ENCODE data around the gene FKBP2.
A peak's percentile ranks its signal among the peaks of the same experiment; 100 is the strongest.

Gene FKBP2

DNA sequence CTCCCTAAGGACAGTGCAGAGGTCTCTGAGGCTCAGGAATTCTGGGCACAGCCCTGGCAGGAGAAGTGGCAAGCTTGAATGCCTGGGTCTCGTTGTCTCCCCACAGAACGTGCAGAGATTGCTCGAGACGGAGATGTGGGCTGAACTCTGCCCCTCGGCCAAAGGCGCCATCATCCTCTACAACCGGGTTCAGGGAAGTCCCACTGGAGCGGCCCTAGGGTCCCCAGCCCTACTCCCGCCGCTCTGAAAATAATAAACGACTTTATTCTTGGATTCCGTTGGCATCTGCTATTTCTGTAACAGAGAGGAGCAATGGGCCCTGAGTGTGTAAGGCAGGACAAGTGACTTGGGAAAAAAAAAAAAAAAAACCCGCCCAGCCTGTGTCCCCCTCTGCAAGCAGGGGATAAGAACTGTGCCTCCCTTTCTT, 11.1 kb upstream of the FKBP2 start:
- Histone ChIP-seq H3K4me1 (ENCODE audit: control insufficient read depth, insufficient read depth, low read length) (peaks cover 31% of the 10 kb centered on the region), H3K9ac (ENCODE audit: low read length) (peak overlapping the region; percentile 90), H3K36me3 (ENCODE audit: control insufficient read depth, insufficient read depth, low read length, severe bottlenecking) (no peaks in the 10 kb centered on the region), H3K9me3 (ENCODE audit: control insufficient read depth, low read length) (no peaks in the 10 kb centered on the region), H3K27me3 (replicated peaks; ENCODE audit: control insufficient read depth, insufficient read depth, low read length) (no peaks in the 10 kb centered on the region), H3K4me3 (ENCODE audit: low read length) (peak overlapping the region; percentile 86)
- no peak for DNase-seq (ENCODE audit: low read depth)

DNA sequence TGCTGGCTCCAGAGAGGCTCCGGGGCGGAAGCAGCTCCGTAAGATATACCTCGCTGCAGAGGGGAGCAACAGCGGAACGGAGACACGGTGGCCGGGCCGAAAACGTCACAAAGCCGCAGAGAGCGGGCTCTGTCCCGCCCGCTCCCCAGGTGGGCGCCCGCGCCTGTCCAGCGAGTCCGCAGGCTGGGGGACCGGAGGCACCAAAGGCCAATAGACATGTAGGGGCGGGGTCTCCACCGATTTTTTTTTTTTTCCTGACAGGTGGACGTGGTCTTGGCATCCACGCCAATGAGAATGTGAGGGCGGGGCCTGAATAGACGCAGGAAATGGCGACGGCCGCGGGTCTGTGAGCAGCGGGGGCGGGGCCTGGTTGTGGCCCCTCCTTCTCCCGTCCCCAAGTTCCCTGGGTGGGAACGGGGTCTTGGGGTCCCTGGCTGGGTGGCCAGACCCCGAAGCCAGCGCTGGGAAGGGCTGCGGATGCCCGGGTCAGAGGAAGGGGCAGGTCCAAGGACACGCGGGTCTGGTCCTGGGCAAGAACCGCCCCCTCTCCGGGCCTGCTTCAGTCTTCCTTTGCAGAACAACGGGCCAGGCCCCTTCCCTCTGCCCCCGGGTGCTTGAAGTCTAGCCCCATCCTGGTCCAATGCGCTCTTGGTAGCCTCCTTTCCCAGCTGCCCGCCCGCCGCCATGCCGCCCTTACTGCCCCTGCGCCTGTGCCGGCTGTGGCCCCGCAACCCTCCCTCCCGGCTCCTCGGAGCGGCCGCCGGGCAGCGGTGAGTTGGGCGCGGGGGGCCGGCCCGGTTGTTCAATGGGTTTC, 10.5 kb upstream of the FKBP2 start, which contains the start of gene DNAJC4:
Gene DNAJC4 (plus strand): TSS at position 378 of the 814 bp plus-strand sequence. CDS start 307 bp downstream, at position 685.
- DNase-seq (ENCODE audit: low read depth) = peak; percentile 93
- Histone ChIP-seq H3K9me3 (ENCODE audit: control insufficient read depth, low read length) (no peaks in the 10 kb centered on the region), H3K4me1 (ENCODE audit: control insufficient read depth, insufficient read depth, low read length) (peaks cover 32% of the 10 kb centered on the region), H3K36me3 (ENCODE audit: control insufficient read depth, insufficient read depth, low read length, severe bottlenecking) (no peaks in the 10 kb centered on the region), H3K27me3 (replicated peaks; ENCODE audit: control insufficient read depth, insufficient read depth, low read length) (no peaks in the 10 kb centered on the region), H3K9ac (ENCODE audit: low read length) (peak within 1 kb of the TSS; percentile 90), H3K4me3 (ENCODE audit: low read length) (peak within 1 kb of the TSS; percentile 86)

DNA sequence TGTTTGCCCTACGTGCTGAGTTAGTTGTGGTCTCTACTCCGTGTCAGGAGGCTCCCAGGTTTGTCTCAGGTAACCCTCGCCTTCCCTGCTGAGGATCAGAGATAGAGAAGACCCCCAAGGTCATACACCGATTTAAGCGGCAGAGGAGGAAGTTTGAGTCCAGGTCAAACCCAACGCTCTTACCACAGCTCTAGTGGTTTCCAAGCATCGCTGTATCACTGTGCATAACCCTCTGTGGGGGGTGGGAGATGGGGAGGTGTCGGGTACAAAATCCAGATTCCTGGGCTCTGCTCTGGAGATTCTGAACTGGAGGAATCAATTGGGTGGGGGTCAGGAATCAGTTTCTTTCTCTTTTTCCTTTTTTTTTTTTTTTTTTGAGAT, 9.9 kb upstream of the FKBP2 start:
- H3K36me3 ChIP-seq (ENCODE audit: control insufficient read depth, insufficient read depth, low read length, severe bottlenecking) = peaks cover 2% of the 10 kb centered on the region
- DNase-seq (ENCODE audit: low read depth) = no peak
- peak overlapping the region; percentile 90 for H3K9ac ChIP-seq (ENCODE audit: low read length)
- H3K27me3 ChIP-seq (replicated peaks; ENCODE audit: control insufficient read depth, insufficient read depth, low read length) = no peaks in the 10 kb centered on the region
- H3K4me3 ChIP-seq (ENCODE audit: low read length) = peak overlapping the region; percentile 86
- H3K9me3 ChIP-seq (ENCODE audit: control insufficient read depth, low read length) = no peaks in the 10 kb centered on the region
- H3K4me1 ChIP-seq (ENCODE audit: control insufficient read depth, insufficient read depth, low read length) = peaks cover 35% of the 10 kb centered on the region

DNA sequence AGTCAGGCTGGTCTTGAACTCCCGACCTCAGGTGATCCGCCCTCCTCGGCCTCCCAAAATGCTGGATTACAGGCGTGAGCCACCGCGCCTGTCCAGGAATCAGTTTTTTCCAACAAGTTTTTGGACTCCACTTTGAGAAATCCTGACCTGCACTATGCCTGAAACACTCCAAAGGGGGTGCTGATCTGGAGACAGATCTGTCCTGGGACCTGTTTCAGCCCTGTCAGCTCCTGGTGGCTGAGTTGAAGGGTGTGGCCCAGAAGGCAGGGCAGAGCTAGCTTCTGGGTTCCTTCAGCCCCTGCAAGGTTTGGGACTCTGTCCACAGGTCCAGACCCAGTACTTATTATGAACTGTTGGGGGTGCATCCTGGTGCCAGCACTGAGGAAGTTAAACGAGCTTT, 9.3 kb upstream of the FKBP2 start:
- DNase-seq (ENCODE audit: low read depth) = no peak
- H3K4me1 ChIP-seq (ENCODE audit: control insufficient read depth, insufficient read depth, low read length) = peaks cover 35% of the 10 kb centered on the region
- no peaks in the 10 kb centered on the region for H3K9me3 ChIP-seq (ENCODE audit: control insufficient read depth, low read length)
- no peak overlapping the region for H3K9ac ChIP-seq (ENCODE audit: low read length)
- no peaks in the 10 kb centered on the region for H3K27me3 ChIP-seq (replicated peaks; ENCODE audit: control insufficient read depth, insufficient read depth, low read length)
- peaks cover 3% of the 10 kb centered on the region for H3K36me3 ChIP-seq (ENCODE audit: control insufficient read depth, insufficient read depth, low read length, severe bottlenecking)
- no peak overlapping the region for H3K4me3 ChIP-seq (ENCODE audit: low read length)

DNA sequence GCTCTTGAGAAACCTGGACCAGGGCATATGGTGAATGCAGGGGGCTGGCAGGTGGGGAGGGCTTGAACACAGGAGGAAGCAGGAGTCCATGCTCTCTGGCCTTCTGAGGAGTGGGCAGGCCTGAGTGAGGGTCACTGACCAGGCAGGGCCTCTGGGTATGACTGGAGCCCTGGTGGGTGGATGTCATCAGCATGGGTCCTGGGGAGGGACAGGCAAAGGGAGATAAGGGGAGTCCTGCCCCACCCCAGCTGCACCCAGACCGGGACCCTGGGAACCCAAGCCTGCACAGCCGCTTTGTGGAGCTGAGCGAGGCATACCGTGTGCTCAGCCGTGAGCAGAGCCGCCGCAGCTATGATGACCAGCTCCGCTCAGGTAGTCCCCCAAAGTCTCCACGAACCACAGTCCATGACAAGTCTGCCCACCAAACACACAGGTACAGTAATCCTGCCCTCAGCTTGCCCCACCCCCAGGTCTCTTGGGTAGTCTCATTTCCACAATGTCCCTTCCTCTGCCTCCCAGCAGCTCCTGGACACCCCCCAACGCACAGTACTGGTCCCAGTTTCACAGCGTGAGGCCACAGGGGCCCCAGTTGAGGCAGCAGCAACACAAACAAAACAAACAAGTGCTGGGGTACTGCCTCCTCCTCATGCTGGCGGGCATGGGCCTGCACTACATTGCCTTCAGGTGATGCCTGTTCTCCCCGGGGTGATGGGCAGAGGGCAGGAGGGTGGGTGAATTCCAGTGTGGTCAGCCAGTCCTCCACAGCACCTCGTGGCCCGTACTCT, 8.5 kb upstream of the FKBP2 start:
- Histone ChIP-seq H3K27me3 (replicated peaks; ENCODE audit: control insufficient read depth, insufficient read depth, low read length) (no peaks in the 10 kb centered on the region), H3K36me3 (ENCODE audit: control insufficient read depth, insufficient read depth, low read length, severe bottlenecking) (peaks cover 3% of the 10 kb centered on the region), H3K4me3 (ENCODE audit: low read length) (no peak overlapping the region), H3K9ac (ENCODE audit: low read length) (no peak overlapping the region), H3K9me3 (ENCODE audit: control insufficient read depth, low read length) (no peaks in the 10 kb centered on the region), H3K4me1 (ENCODE audit: control insufficient read depth, insufficient read depth, low read length) (peaks cover 27% of the 10 kb centered on the region)
- no peak for DNase-seq (ENCODE audit: low read depth)

DNA sequence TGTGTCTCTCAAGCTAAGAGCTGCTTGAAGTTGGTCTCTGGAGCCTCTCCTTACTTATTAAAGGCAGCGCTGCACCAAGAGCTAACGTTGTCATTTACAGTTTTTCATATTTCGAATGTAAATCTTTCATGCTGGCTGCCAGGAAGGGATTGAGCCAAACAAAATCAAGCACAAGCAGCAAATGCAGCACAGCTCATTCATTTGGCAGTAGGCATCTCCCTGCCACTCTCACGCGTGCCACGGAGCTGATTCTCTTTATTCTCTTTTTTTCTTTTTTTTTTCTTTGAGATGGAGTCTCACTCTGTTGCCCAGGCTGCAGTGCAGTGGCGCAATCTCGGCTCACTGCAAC, 8.0 kb upstream of the FKBP2 start:
- no peaks in the 10 kb centered on the region for H3K9me3 ChIP-seq (ENCODE audit: control insufficient read depth, low read length)
- H3K4me1 ChIP-seq (ENCODE audit: control insufficient read depth, insufficient read depth, low read length) = peaks cover 24% of the 10 kb centered on the region
- H3K9ac ChIP-seq (ENCODE audit: low read length) = no peak overlapping the region
- no peaks in the 10 kb centered on the region for H3K27me3 ChIP-seq (replicated peaks; ENCODE audit: control insufficient read depth, insufficient read depth, low read length)
- DNase-seq (ENCODE audit: low read depth) = no peak
- peaks cover 9% of the 10 kb centered on the region for H3K36me3 ChIP-seq (ENCODE audit: control insufficient read depth, insufficient read depth, low read length, severe bottlenecking)
- H3K4me3 ChIP-seq (ENCODE audit: low read length) = no peak overlapping the region

DNA sequence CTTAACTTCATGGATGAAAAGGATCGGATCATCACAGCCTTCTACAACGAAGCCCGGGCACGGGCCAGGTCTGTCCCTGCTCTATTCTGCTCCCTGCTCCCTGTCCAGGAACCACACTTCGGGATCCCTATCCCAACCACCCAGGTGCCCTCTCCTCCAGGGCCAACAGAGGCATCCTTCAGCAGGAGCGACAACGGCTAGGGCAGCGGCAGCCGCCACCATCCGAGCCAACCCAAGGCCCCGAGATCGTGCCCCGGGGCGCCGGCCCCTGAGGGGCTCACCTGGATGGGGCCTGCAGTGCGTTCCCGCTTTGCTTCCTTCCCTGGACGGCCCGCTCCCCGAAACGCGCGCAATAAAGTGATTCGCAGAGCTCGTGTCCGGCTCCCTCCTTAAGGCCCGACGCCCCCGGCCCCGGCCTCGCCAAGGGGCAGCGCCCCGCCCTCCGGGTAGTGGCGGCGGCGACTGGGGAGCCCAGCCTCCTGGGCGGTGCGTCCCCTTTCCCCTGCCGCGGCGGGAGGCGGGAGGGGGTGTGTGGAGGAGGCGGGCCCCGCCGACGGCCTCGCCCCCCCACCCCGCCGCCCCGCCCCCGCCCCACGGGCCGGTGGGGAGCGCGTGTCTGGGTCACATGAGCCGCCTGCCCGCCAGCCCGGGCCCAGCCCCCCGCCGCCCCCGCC, 6.8 kb upstream of the FKBP2 start, which contains the start of gene VEGFB:
Gene VEGFB (plus strand): TSS at position 672 of the 674 bp plus-strand sequence. CDS start 250 bp downstream, outside the sequence.
- H3K4me1 ChIP-seq (ENCODE audit: control insufficient read depth, insufficient read depth, low read length) = peaks cover 24% of the 10 kb centered on the region
- H3K36me3 ChIP-seq (ENCODE audit: control insufficient read depth, insufficient read depth, low read length, severe bottlenecking) = peaks cover 20% of the 10 kb centered on the region
- H3K9ac ChIP-seq (ENCODE audit: low read length) = peak within 1 kb of the TSS; percentile 84
- H3K4me3 ChIP-seq (ENCODE audit: low read length) = peak within 1 kb of the TSS; percentile 81
- no peaks in the 10 kb centered on the region for H3K27me3 ChIP-seq (replicated peaks; ENCODE audit: control insufficient read depth, insufficient read depth, low read length)
- H3K9me3 ChIP-seq (ENCODE audit: control insufficient read depth, low read length) = no peaks in the 10 kb centered on the region
- DNase-seq (ENCODE audit: low read depth) = peak; percentile 81

DNA sequence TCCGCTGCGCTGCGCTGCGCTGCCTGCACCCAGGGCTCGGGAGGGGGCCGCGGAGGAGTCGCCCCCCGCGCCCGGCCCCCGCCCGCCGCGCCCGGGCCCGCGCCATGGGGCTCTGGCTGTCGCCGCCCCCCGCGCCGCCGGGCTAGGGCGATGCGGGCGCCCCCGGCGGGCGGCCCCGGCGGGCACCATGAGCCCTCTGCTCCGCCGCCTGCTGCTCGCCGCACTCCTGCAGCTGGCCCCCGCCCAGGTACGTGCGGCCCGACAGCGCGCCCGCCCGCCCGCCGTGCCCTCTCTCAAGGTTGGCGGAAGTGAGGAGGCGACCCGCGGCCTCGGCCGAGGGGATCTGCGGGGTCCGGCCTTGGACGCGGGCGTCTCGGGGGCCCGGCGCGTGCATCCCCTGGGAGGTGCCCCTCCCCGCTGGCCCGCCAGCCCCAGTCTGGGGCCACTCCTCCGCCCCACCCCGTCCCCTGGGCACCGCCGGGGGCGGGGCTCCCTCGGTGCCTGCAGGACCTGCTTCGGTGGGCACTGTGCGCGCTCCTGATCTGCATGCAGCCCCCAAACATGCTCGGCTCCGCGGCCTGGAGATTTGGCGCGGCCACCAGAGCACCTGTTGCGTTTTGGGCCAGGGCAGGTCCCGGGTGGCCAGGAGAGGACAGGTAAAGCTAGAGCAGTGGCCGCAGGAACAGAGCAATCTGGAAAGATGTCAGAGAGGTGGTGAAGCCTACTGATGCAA, 6.1 kb upstream of the FKBP2 start:
- peak overlapping the region; percentile 76 for H3K9ac ChIP-seq (ENCODE audit: low read length)
- peak overlapping the region; percentile 81 for H3K4me3 ChIP-seq (ENCODE audit: low read length)
- peaks cover 23% of the 10 kb centered on the region for H3K4me1 ChIP-seq (ENCODE audit: control insufficient read depth, insufficient read depth, low read length)
- DNase-seq (ENCODE audit: low read depth) = peak; percentile 70
- peaks cover 21% of the 10 kb centered on the region for H3K36me3 ChIP-seq (ENCODE audit: control insufficient read depth, insufficient read depth, low read length, severe bottlenecking)
- H3K9me3 ChIP-seq (ENCODE audit: control insufficient read depth, low read length) = no peaks in the 10 kb centered on the region
- no peaks in the 10 kb centered on the region for H3K27me3 ChIP-seq (replicated peaks; ENCODE audit: control insufficient read depth, insufficient read depth, low read length)

DNA sequence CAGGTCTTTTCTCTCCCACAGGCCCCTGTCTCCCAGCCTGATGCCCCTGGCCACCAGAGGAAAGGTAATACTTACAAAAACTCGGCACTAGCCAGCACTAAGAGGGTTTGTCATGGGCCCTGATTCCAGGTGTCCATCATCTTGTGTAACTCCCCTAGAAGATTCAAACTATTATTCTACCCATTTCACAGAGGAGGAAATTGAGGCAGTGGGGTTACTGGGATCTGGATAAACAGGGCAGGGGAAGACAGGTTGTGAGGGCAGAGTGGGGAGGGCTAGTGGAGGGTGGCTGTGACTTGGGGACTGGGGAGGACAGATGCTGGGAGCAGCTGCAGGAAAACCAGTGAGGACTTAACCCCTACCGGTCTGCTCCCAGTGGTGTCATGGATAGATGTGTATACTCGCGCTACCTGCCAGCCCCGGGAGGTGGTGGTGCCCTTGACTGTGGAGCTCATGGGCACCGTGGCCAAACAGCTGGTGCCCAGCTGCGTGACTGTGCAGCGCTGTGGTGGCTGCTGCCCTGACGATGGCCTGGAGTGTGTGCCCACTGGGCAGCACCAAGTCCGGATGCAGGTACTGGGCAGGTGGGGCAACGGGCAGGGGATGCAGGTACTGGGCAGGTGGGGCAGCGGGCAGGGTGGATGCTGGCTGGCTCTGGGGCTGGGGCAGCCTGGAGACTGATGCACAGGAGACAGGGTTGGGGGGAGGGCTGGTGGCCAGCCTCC, 5.3 kb upstream of the FKBP2 start:
- H3K36me3 ChIP-seq (ENCODE audit: control insufficient read depth, insufficient read depth, low read length, severe bottlenecking) = peaks cover 21% of the 10 kb centered on the region
- no peaks in the 10 kb centered on the region for H3K27me3 ChIP-seq (replicated peaks; ENCODE audit: control insufficient read depth, insufficient read depth, low read length)
- H3K9ac ChIP-seq (ENCODE audit: low read length) = peak overlapping the region; percentile 76
- peaks cover 28% of the 10 kb centered on the region for H3K4me1 ChIP-seq (ENCODE audit: control insufficient read depth, insufficient read depth, low read length)
- H3K9me3 ChIP-seq (ENCODE audit: control insufficient read depth, low read length) = no peaks in the 10 kb centered on the region
- DNase-seq (ENCODE audit: low read depth) = no peak
- H3K4me3 ChIP-seq (ENCODE audit: low read length) = peak overlapping the region; percentile 81

DNA sequence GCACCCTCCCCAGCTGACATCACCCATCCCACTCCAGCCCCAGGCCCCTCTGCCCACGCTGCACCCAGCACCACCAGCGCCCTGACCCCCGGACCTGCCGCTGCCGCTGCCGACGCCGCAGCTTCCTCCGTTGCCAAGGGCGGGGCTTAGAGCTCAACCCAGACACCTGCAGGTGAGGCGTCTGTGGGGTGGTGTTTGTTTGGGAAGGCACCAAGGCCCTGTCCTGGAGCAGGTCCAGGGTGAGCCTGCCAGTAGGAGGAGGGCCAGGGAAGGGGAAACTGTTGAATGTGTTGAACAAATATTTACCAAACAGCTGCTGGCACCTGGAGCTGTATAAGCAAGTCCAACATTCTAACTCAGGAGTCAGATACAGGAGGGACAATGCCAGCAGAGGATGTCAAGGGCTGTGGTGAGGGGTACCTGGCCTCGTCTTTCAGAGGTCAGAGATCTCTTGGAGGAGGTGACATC, 3.4 kb upstream of the FKBP2 start:
- Histone ChIP-seq H3K9me3 (ENCODE audit: control insufficient read depth, low read length) (no peaks in the 10 kb centered on the region), H3K27me3 (replicated peaks; ENCODE audit: control insufficient read depth, insufficient read depth, low read length) (no peaks in the 10 kb centered on the region), H3K9ac (ENCODE audit: low read length) (no peak overlapping the region), H3K4me3 (ENCODE audit: low read length) (no peak overlapping the region), H3K36me3 (ENCODE audit: control insufficient read depth, insufficient read depth, low read length, severe bottlenecking) (peaks cover 21% of the 10 kb centered on the region), H3K4me1 (ENCODE audit: control insufficient read depth, insufficient read depth, low read length) (peaks cover 31% of the 10 kb centered on the region)
- no peak for DNase-seq (ENCODE audit: low read depth)

Measured in adipocyte (in vitro differentiated cells).